Gastrocnemius medialis (tissue), 4 donors: ENCODE data around the gene DIAPH1.

Experiments
- CTCF ChIP-seq, 5 experiments: fragments of 450-650 bp in 3 of 5; fragments of 200-600 bp in 2 of 5; sonication (generic) in 2 of 5; IDR thresholded peaks in 4 of 5; conservative IDR thresholded peaks in 1 of 5; 1 replicate in 4 of 5; 2 replicates in 1 of 5; pipeline ENCODE4 v1.5.1; 2016 to 2019; ENCODE audit warnings: antibody characterized with exemption in 5 of 5, mild to moderate bottlenecking in 3 of 5, moderate library complexity in 3 of 5
- POLR2A ChIP-seq, 2 donors: fragments of 450-650 bp; IDR thresholded peaks; one replicate each; pipeline ENCODE4 v1.6.1; 2017; ENCODE audit warnings: antibody characterized with exemption in 2 of 2, mild to moderate bottlenecking in 2 of 2, moderate library complexity in 2 of 2

GRCh38 chr5:141623186-141623585 is 4.4 kb upstream of the DIAPH1 start:
- no peak for TF ChIP-seq CTCF (IDR thresholded peaks at IDR 0.05 in 4 of 5, conservative IDR thresholded peaks at IDR 0.05 in 1 of 5)
- no peak for TF ChIP-seq POLR2A (IDR thresholded peaks at IDR 0.05)
